ENCODE data around the gene RPL28. TPM values are rescaled to one million over a fixed set of nuclear protein-coding genes. Genes with fewer than 3 reads are reported as not detected.

The RPL28 gene
- total and polyA plus RNA-seq, 2 donors (not counting 3 experiments of a cell fraction or from before 2014, with no cell fraction given), result 1,872 to 3,435 TPM

DNA sequence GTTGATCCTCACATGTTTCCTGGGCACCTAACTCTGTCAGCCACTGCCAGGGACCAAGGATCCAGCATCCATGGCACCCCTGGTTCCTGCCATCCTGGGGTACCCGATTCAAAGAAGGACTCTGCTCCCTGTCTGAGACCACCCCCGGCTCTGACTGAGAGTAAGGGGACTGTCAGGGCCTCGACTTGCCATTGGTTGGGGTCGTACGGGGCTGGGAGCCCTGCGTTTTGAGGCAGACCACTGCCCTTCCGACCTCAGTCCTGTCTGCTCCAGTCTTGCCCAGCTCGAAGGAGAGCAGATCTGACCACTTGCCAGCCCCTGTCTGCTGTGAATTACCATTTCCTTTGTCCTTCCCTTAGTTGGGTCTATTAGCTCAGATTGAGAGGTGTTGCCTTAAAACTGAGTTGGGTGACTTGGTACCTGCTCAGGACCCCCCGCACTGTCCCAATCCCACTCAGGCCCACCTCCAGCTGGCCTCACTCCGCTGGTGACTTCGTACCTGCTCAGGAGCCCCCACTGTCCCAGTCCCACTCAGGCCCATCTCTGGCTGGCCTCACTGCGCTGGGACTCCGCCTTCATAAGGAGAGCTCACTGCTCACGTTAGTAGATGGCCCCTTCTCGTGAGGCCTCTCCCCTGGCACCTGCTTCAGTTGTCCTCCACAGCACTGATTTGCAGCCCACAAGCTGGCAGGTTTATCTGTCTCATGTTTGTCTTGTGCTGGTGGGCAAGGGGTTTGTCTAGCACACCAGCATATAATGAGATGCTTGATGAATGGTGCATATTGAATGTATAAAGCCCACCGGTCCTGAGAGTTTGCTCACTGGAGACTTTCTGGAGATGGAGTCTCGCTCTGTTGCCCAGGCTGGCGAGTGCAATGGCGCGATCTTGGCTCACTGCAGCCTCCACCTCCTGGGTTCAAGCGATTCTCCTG, 3.9 kb downstream of the RPL28 start:
- H3K9ac ChIP-seq (replicated peaks; ENCODE audit: extremely low read depth, insufficient read depth, low read length), result no peak overlapping the region
- CTCF ChIA-PET, result interaction anchor here (1.1 to 1.9 kb wide), 2 partner anchors 88 to 98 kb away, joined by 3 to 8 read pairs; no protein-coding TSS in a partner anchor
- no peak overlapping the region for H2AFZ ChIP-seq (ENCODE audit: low read depth, low read length)
- TF ChIP-seq GATA2 (IDR thresholded peaks at IDR 0.05; ENCODE audit: insufficient read depth, insufficient read length, low read depth, low read length), result no peak
- peak; percentile 40 for TF ChIP-seq POLR2A (IDR thresholded peaks at IDR 0.05; ENCODE audit: low read depth, low read length)
- H3K9me3 ChIP-seq (replicated peaks; ENCODE audit: control insufficient read depth, insufficient read depth, low read length), result no peaks in the 10 kb centered on the region
- peaks cover 4% of the 10 kb centered on the region for H4K20me1 ChIP-seq (replicated peaks; ENCODE audit: control insufficient read depth, extremely low read depth, insufficient read depth, low read length)
- no peak overlapping the region for H3K4me2 ChIP-seq (ENCODE audit: insufficient read depth, low read length)
- peaks cover 41% of the 10 kb centered on the region for H3K79me2 ChIP-seq (ENCODE audit: control insufficient read depth, insufficient read depth, low read length)
- H3K9me1 ChIP-seq (replicated peaks; ENCODE audit: control insufficient read depth, extremely low read depth, insufficient read depth, low read length), result no peaks in the 10 kb centered on the region
- POLR2A ChIA-PET, result interaction anchor here (0.5 to 1.4 kb wide), 4 partner anchors 14 to 246 kb away, joined by 3 to 5 read pairs (median 4); partner anchors contain the start of gene UBE2S
- intact Hi-C loops (cut with micrococcal nuclease), result loop anchor here (10.0 kb wide), 2 partner anchors 215 to 245 kb away; partner anchors contain the start of genes TNNT1, ZNF524 and ZNF865
- H3K27me3 ChIP-seq (ENCODE audit: control insufficient read depth in 2 of 2, insufficient read depth in 2 of 2, low read length in 2 of 2), result no peaks in the 10 kb centered on the region
- dilution Hi-C loops (cut with MboI; ENCODE audit: extremely low pct_ligation_motif_present, low sequenced_read_pairs), result no loop called here
- peaks cover 14 to 30% of the 10 kb centered on the region in 2 experiments for H3K36me3 ChIP-seq (ENCODE audit: control insufficient read depth in 2 of 2, extremely low read depth in 1 of 2, insufficient read depth in 2 of 2, low read length in 2 of 2)
- H3K4me3 ChIP-seq (replicated peaks in 1 of 3; ENCODE audit: insufficient read depth in 1 of 3, low read depth in 1 of 3, low read length in 3 of 3), result no peak overlapping the region
- DNase-seq (ENCODE audit: low read depth, low spot score) (no peak), FAIRE-seq (no peak)
- peaks cover 25% of the 10 kb centered on the region for H3K4me1 ChIP-seq (ENCODE audit: control insufficient read depth, extremely low read depth, insufficient read depth, low read length)
- H3K27ac ChIP-seq (ENCODE audit: insufficient read depth, low read depth, low read length), result no peak overlapping the region
- no TSS peak for BruUV-seq (replicated peaks)

- TF ChIP-seq, protein P1, sequence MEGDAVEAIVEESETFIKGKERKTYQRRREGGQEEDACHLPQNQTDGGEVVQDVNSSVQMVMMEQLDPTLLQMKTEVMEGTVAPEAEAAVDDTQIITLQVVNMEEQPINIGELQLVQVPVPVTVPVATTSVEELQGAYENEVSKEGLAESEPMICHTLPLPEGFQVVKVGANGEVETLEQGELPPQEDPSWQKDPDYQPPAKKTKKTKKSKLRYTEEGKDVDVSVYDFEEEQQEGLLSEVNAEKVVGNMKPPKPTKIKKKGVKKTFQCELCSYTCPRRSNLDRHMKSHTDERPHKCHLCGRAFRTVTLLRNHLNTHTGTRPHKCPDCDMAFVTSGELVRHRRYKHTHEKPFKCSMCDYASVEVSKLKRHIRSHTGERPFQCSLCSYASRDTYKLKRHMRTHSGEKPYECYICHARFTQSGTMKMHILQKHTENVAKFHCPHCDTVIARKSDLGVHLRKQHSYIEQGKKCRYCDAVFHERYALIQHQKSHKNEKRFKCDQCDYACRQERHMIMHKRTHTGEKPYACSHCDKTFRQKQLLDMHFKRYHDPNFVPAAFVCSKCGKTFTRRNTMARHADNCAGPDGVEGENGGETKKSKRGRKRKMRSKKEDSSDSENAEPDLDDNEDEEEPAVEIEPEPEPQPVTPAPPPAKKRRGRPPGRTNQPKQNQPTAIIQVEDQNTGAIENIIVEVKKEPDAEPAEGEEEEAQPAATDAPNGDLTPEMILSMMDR (IDR thresholded peaks at IDR 0.05; ENCODE audit: extremely low read depth in 1 of 2, insufficient read depth in 1 of 2, low read depth in 1 of 2, low read length in 2 of 2), result no peak
- TF ChIP-seq, protein P2, sequence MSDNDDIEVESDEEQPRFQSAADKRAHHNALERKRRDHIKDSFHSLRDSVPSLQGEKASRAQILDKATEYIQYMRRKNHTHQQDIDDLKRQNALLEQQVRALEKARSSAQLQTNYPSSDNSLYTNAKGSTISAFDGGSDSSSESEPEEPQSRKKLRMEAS (IDR thresholded peaks at IDR 0.05; ENCODE audit: insufficient read depth, insufficient read length), result no peak
- TF ChIP-seq EZH2 (IDR thresholded peaks at IDR 0.05; ENCODE audit: borderline replicate concordance, low read depth, low read length, severe bottlenecking), result no peak
- no peak for TF ChIP-seq FOS (IDR thresholded peaks at IDR 0.05; ENCODE audit: borderline replicate concordance, insufficient read depth, low read length)
- TF ChIP-seq GATA2 (IDR thresholded peaks at IDR 0.05; ENCODE audit: insufficient read depth, insufficient read length, low read depth, low read length), result no peak
- no peak for TF ChIP-seq POLR2A (IDR thresholded peaks at IDR 0.05; ENCODE audit: low read depth, low read length)
- no peak for TF ChIP-seq JUN (IDR thresholded peaks at IDR 0.05; ENCODE audit: borderline replicate concordance, insufficient read depth, insufficient read length, low read depth)
- TF ChIP-seq POLR2AphosphoS5 (IDR thresholded peaks at IDR 0.05; ENCODE audit: insufficient read depth, low read depth, low read length), result no peak
- peak; percentile 18 for FAIRE-seq
- H3K36me3 ChIP-seq (ENCODE audit: control insufficient read depth in 2 of 2, extremely low read depth in 1 of 2, insufficient read depth in 2 of 2, low read length in 2 of 2), result peaks cover 14 to 30% of the 10 kb centered on the region in 2 experiments
- intact Hi-C loops (cut with micrococcal nuclease) (no loop called here), dilution Hi-C loops (cut with MboI; ENCODE audit: extremely low pct_ligation_motif_present, low sequenced_read_pairs) (no loop called here)
- no TSS peak for BruUV-seq (replicated peaks)
- H3K9me1 ChIP-seq (replicated peaks; ENCODE audit: control insufficient read depth, extremely low read depth, insufficient read depth, low read length), result no peaks in the 10 kb centered on the region
- POLR2A ChIA-PET, result interaction anchor here (0.6 to 1.4 kb wide), 2 partner anchors 17 to 247 kb away, joined by 3 to 5 read pairs; partner anchors contain the start of gene UBE2S
- no peak overlapping the region for H3K27ac ChIP-seq (ENCODE audit: insufficient read depth, low read depth, low read length)
- peaks cover 41% of the 10 kb centered on the region for H3K79me2 ChIP-seq (ENCODE audit: control insufficient read depth, insufficient read depth, low read length)
- H4K20me1 ChIP-seq (replicated peaks; ENCODE audit: control insufficient read depth, extremely low read depth, insufficient read depth, low read length), result peaks cover 4% of the 10 kb centered on the region
- H2AFZ ChIP-seq (ENCODE audit: low read depth, low read length), result no peak overlapping the region
- CTCF ChIA-PET, result interaction anchor here (1.1 to 1.9 kb wide), 2 partner anchors 89 to 98 kb away, joined by 3 to 8 read pairs; no protein-coding TSS in a partner anchor
- DNase-seq (ENCODE audit: low read depth, low spot score), result no peak
- no peaks in the 10 kb centered on the region for H3K27me3 ChIP-seq (ENCODE audit: control insufficient read depth in 2 of 2, insufficient read depth in 2 of 2, low read length in 2 of 2)
- peaks cover 20% of the 10 kb centered on the region for H3K4me1 ChIP-seq (ENCODE audit: control insufficient read depth, extremely low read depth, insufficient read depth, low read length)
- H3K9me3 ChIP-seq (replicated peaks; ENCODE audit: control insufficient read depth, insufficient read depth, low read length), result no peaks in the 10 kb centered on the region
- no peak overlapping the region for H3K4me3 ChIP-seq (replicated peaks in 1 of 3; ENCODE audit: insufficient read depth in 1 of 3, low read depth in 1 of 3, low read length in 3 of 3)
- H3K4me2 ChIP-seq (ENCODE audit: insufficient read depth, low read length), result no peak overlapping the region
- no peak overlapping the region for H3K9ac ChIP-seq (replicated peaks; ENCODE audit: extremely low read depth, insufficient read depth, low read length)
These were observed 4.7 kb downstream of the RPL28 start for GRCh38 chr19:55390461-55390880.
